ENCODE results near the gene MPV17L2.

DNA sequence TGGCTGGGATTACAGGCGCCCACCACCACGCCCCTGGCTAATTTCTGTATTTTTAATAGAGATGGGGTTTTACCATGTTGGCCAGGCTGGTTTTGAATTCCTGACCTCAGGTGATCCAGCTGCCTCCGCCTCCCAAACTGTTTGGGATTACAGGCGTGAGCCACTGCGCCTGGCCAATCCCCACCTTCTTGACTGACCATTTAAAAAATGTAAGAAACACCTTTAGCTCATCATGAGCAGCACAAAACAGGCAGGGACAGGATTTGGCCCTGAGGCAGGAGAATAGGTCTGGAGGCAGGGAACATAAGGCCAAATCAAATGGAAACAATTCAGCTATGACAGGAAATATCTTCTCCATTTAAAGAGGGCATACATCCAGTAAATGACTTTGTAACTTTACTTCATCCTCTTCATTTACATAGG is 1.4 kb upstream of the MPV17L2 start:
- TF ChIP-seq, protein P1, sequence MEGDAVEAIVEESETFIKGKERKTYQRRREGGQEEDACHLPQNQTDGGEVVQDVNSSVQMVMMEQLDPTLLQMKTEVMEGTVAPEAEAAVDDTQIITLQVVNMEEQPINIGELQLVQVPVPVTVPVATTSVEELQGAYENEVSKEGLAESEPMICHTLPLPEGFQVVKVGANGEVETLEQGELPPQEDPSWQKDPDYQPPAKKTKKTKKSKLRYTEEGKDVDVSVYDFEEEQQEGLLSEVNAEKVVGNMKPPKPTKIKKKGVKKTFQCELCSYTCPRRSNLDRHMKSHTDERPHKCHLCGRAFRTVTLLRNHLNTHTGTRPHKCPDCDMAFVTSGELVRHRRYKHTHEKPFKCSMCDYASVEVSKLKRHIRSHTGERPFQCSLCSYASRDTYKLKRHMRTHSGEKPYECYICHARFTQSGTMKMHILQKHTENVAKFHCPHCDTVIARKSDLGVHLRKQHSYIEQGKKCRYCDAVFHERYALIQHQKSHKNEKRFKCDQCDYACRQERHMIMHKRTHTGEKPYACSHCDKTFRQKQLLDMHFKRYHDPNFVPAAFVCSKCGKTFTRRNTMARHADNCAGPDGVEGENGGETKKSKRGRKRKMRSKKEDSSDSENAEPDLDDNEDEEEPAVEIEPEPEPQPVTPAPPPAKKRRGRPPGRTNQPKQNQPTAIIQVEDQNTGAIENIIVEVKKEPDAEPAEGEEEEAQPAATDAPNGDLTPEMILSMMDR (IDR thresholded peaks at IDR 0.05) = no peak
- no peak for TF ChIP-seq POLR2A (IDR thresholded peaks at IDR 0.05)

All from lower leg skin (tissue), 3 donors.